Brain microvascular endothelial cell (primary cell): Measurements from ENCODE around the gene NRP1.
A peak's percentile ranks its signal among the peaks of the same experiment; 100 is the strongest.

Source experiments
- DNase-seq: peaks from one replicate; pipeline ENCODE4 v3.0.0-alpha.2; 2020
- H3K27ac ChIP-seq: fragments of 250-450 bp; sonication (Bioruptor Pico); 2 replicates; pipeline ENCODE4 v1.5.1; 2020; ENCODE audit warnings: mild to moderate bottlenecking, moderate library complexity
- H3K27me3 ChIP-seq: fragments of 250-450 bp; sonication (Bioruptor Pico); replicated peaks from 2 replicates; pipeline ENCODE4 v1.5.1; 2020; ENCODE audit warnings: mild to moderate bottlenecking
- H3K36me3 ChIP-seq: fragments of 250-450 bp; sonication (Bioruptor Pico); replicated peaks from 2 replicates; pipeline ENCODE4 v1.5.1; 2020; ENCODE audit warnings: mild to moderate bottlenecking
- H3K4me3 ChIP-seq: 2 replicates; pipeline ENCODE4 v1.5.1; 2011; ENCODE audit warnings: low read depth, mild to moderate bottlenecking, control low read depth, low read length, moderate library complexity
- CTCF ChIP-seq: IDR thresholded peaks from 2 replicates; pipeline ENCODE4 v1.5.1; 2011; ENCODE audit warnings: low read depth, mild to moderate bottlenecking, moderate library complexity, low read length, control low read depth, inconsistent platforms; ENCODE audit errors: missing control alignments
- in situ Hi-C: cut with HindIII; loops from 2 replicates; pipeline ENCODE4 v1.10.0; 2017; ENCODE audit warnings: low sequenced_read_pairs, low pct_ligation_motif_present

The NRP1 gene

GRCh38 chr10:33249659-33250345 lies 84.7 kb downstream of the NRP1 start:
- no peaks in the 10 kb centered on the region for H3K27me3 ChIP-seq
- no peak for DNase-seq
- H3K27ac ChIP-seq, result peak overlapping the region; percentile 62
- TF ChIP-seq CTCF, result no peak
- peaks cover 69% of the 10 kb centered on the region for H3K36me3 ChIP-seq
- no peak overlapping the region for H3K4me3 ChIP-seq
- in situ Hi-C loops, result no loop called here

- DNase-seq, result no peak
- Histone ChIP-seq H3K27me3 (no peaks in the 10 kb centered on the region), H3K4me3 (no peak overlapping the region), H3K27ac (peak overlapping the region; percentile 62), H3K36me3 (peaks cover 64% of the 10 kb centered on the region)
- in situ Hi-C loops, result no loop called here
- TF ChIP-seq CTCF, result no peak
Measured at GRCh38 chr10:33249137-33249536, 85.3 kb downstream of the NRP1 start.

- Histone ChIP-seq H3K27ac (peak overlapping the region; percentile 62), H3K36me3 (peaks cover 59% of the 10 kb centered on the region), H3K4me3 (no peak overlapping the region), H3K27me3 (no peaks in the 10 kb centered on the region)
- no peak for TF ChIP-seq CTCF
- in situ Hi-C loops, result no loop called here
- DNase-seq, result peak; percentile 86
Measured at GRCh38 chr10:33248638-33249037, 85.8 kb downstream of the NRP1 start.

- no peaks in the 10 kb centered on the region for H3K27me3 ChIP-seq
- in situ Hi-C loops, result no loop called here
- no peak for DNase-seq
- H3K36me3 ChIP-seq, result peaks cover 56% of the 10 kb centered on the region
- H3K4me3 ChIP-seq, result no peak overlapping the region
- no peak for TF ChIP-seq CTCF
- no peak overlapping the region for H3K27ac ChIP-seq
Measured at GRCh38 chr10:33247221-33247922, 87.1 kb downstream of the NRP1 start.

- no peak for TF ChIP-seq CTCF
- in situ Hi-C loops, result no loop called here
- Histone ChIP-seq H3K36me3 (peaks cover 40% of the 10 kb centered on the region), H3K27me3 (no peaks in the 10 kb centered on the region), H3K27ac (no peak overlapping the region), H3K4me3 (no peak overlapping the region)
- no peak for DNase-seq
Measured at GRCh38 chr10:33245343-33245742, 89.1 kb downstream of the NRP1 start.
